GM19193 (cell line): ENCODE measurements around the gene COLEC11.

Experiments
- POLR2A ChIP-seq: IDR thresholded peaks from 4 replicates; pipeline ENCODE4 v1.6.1; 2011; ENCODE audit not compliant: insufficient read depth, insufficient read length; ENCODE audit errors: extremely low read depth

The COLEC11 gene

GRCh38 chr2:3598197-3598910 is 3.4 kb downstream of the COLEC11 start:
- TF ChIP-seq POLR2A, result no peak

GRCh38 chr2:3598912-3599854 is 4.3 kb downstream of the COLEC11 start:
- TF ChIP-seq POLR2A, result no peak

GRCh38 chr2:3600256-3600855 is 5.4 kb downstream of the COLEC11 start:
- no peak for TF ChIP-seq POLR2A

GRCh38 chr2:3601561-3602271 is 6.8 kb downstream of the COLEC11 start:
- TF ChIP-seq POLR2A, result no peak

GRCh38 chr2:3602553-3603339 is 7.8 kb downstream of the COLEC11 start:
- no peak for TF ChIP-seq POLR2A

GRCh38 chr2:3603536-3604206 is 8.8 kb downstream of the COLEC11 start:
- TF ChIP-seq POLR2A, result no peak

- no peak for TF ChIP-seq POLR2A
These were observed 9.4 kb downstream of the COLEC11 start for GRCh38 chr2:3604207-3604877.

- TF ChIP-seq POLR2A, result no peak
These were observed 10.4 kb downstream of the COLEC11 start for GRCh38 chr2:3604991-3605961.

GRCh38 chr2:3606028-3606369 is 11.1 kb downstream of the COLEC11 start:
- TF ChIP-seq POLR2A, result no peak

GRCh38 chr2:3606370-3607201 is 11.7 kb downstream of the COLEC11 start:
- no peak for TF ChIP-seq POLR2A
